Measurements from ENCODE around the gene TUT1.

TUT1 gene

GRCh38 chr11:62538470-62539237 is 52.7 kb downstream of the TUT1 start:
- no peak overlapping the region for H3K27ac ChIP-seq (ENCODE audit: low read depth, low read length, severe bottlenecking)

DNA sequence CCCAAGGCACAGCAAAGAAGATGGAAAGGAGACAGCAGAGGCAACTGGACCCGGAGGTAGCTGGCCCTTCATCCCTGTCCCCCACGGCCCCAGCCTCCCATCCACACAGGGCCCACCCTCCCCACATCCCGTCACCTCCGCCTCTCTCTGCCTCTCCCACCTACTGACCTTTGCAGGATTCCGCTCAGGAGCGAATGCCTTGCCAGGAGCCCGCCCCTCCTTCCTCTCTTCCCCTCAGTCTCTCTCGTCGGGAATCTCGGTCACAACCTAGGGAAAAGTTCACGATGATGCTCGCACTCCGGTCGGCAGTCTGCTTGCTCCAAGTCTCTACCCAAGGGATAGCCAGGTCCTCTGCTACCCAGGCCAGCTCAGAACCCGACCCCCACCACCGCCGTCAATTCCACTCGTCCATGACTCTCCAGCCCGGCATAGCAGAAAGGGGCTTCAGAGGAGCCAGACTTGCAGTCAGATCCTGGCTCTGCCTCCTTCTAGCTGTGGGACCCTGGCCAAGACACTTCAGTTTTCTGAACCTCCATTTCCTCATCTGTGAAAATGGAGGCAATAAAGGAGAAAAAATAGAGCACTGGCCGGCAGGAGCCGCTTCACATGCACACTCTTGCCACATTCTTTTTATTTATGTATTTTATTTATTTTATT is 54.9 kb downstream of the TUT1 start:
- Histone ChIP-seq H3K4me1 (ENCODE audit: control insufficient read depth, insufficient read depth, low read length, poor library complexity, severe bottlenecking) (peaks cover 28% of the 10 kb centered on the region), H3K4me3 (ENCODE audit: extremely low read depth, insufficient read depth, low read length, poor library complexity, severe bottlenecking) (no peak overlapping the region), H3K27ac (ENCODE audit: low read depth, low read length, severe bottlenecking) (no peak overlapping the region), H3K9me3 (ENCODE audit: control insufficient read depth, low read length) (no peaks in the 10 kb centered on the region), H3K36me3 (ENCODE audit: control insufficient read depth, insufficient read depth, low read length) (peaks cover 90% of the 10 kb centered on the region)
- 92 to 96% methylated on average over 16 to 19 of the region's 21 CpGs for WGBS, 2 experiments (ENCODE audit: insufficient coverage in 2 of 2)

More at GRCh38 chr11:62538470-62539237, 52.7 kb downstream of the TUT1 start:
- Histone ChIP-seq H3K4me3 (ENCODE audit: extremely low read depth, insufficient read depth, low read length, poor library complexity, severe bottlenecking) (no peak overlapping the region), H3K9me3 (ENCODE audit: control insufficient read depth, low read length) (no peaks in the 10 kb centered on the region), H3K4me1 (ENCODE audit: control insufficient read depth, insufficient read depth, low read length, poor library complexity, severe bottlenecking) (peaks cover 46% of the 10 kb centered on the region), H3K36me3 (ENCODE audit: control insufficient read depth, insufficient read depth, low read length) (peaks cover 80% of the 10 kb centered on the region)
- WGBS, 2 experiments (ENCODE audit: insufficient coverage in 2 of 2) = 94 to 96% methylated on average over 16 to 17 of the region's 19 CpGs

DNA sequence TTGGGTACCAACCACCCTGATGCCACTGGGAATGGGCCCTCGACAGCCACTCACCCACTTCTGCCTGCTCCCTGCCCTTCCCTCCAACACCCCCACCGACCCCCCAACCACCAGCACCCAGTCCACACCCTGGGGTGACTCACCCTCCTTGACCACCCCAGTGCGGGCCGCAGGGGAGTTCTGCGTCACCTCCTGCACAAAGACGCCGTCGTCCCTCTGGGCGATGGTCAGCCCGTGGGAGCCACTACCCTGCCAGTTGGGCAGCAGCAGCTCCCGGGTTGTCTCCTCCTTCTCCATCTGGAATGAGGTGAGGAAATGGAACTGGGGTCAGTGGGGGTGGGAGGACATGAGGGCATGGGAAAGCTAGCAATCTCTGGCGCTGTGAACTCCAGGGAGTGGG is 55.5 kb downstream of the TUT1 start:
- Histone ChIP-seq H3K27ac (ENCODE audit: low read depth, low read length, severe bottlenecking) (no peak overlapping the region), H3K4me3 (ENCODE audit: extremely low read depth, insufficient read depth, low read length, poor library complexity, severe bottlenecking) (no peak overlapping the region), H3K36me3 (ENCODE audit: control insufficient read depth, insufficient read depth, low read length) (peaks cover 90% of the 10 kb centered on the region), H3K9me3 (ENCODE audit: control insufficient read depth, low read length) (no peaks in the 10 kb centered on the region), H3K4me1 (ENCODE audit: control insufficient read depth, insufficient read depth, low read length, poor library complexity, severe bottlenecking) (peaks cover 22% of the 10 kb centered on the region)
- WGBS, 2 experiments (ENCODE audit: insufficient coverage in 2 of 2) = 94 to 97% methylated on average over 3 to 11 of the region's 12 CpGs

- no peaks in the 10 kb centered on the region for H3K9me3 ChIP-seq (ENCODE audit: control insufficient read depth, low read length)
- 96 to 97% methylated on average over 17 to 18 of the region's 19 CpGs for WGBS, 2 experiments (ENCODE audit: insufficient coverage in 2 of 2)
- H3K4me1 ChIP-seq (ENCODE audit: control insufficient read depth, insufficient read depth, low read length, poor library complexity, severe bottlenecking) = peaks cover 13% of the 10 kb centered on the region
- no peak overlapping the region for H3K4me3 ChIP-seq (ENCODE audit: extremely low read depth, insufficient read depth, low read length, poor library complexity, severe bottlenecking)
- H3K36me3 ChIP-seq (ENCODE audit: control insufficient read depth, insufficient read depth, low read length) = peaks cover 94% of the 10 kb centered on the region
- H3K27ac ChIP-seq (ENCODE audit: low read depth, low read length, severe bottlenecking) = no peak overlapping the region
Measured at GRCh38 chr11:62534779-62535545, 56.4 kb downstream of the TUT1 start.

DNA sequence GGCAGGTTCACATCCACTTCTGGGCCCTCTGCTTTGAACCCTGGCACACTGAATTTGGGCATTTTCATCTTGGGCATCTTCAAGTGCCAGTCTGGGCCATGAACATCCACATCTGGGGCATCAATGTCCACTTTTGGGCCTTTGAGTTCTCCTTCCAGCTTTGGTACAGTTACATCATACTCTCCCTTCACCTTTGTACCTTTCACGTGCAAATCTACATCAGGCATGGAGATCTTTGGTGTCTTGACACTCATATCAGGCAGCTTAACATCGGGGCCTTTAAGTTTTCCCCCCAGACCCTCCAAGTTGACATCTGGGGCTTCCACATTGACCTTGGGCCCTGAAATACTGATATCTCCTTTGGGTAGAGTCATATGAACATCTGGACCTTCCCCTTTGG is 59.2 kb downstream of the TUT1 start:
- Histone ChIP-seq H3K4me1 (ENCODE audit: control insufficient read depth, insufficient read depth, low read length, poor library complexity, severe bottlenecking) (no peaks in the 10 kb centered on the region), H3K27ac (ENCODE audit: low read depth, low read length, severe bottlenecking) (no peak overlapping the region), H3K4me3 (ENCODE audit: extremely low read depth, insufficient read depth, low read length, poor library complexity, severe bottlenecking) (no peak overlapping the region), H3K9me3 (ENCODE audit: control insufficient read depth, low read length) (no peaks in the 10 kb centered on the region), H3K36me3 (ENCODE audit: control insufficient read depth, insufficient read depth, low read length) (peaks cover 100% of the 10 kb centered on the region)
- 95 to 100% methylated on average over 2 of the region's 2 CpGs for WGBS, 2 experiments (ENCODE audit: insufficient coverage in 2 of 2)
